ENCODE data around the gene ZNF630.
"Not testable (repeated sequence)": the region's sequence is repeated elsewhere in the genome, so short reads cannot be mapped to it uniquely, and the experiment has no call there.

The ZNF630 gene

GRCh38 chrX:48022738-48023137, 48.7 kb downstream of the ZNF630 start:
- Histone ChIP-seq H3K4me3 (no peak overlapping the region), H3K9me3 (ENCODE audit: low read depth, low read length) (0 out of 2 replicates have a peak, but pooled peaks cover 5% of the 10 kb centered on the region), H3K36me3 (ENCODE audit: insufficient read depth, low read length) (no peaks in the 10 kb centered on the region), H3K27ac (no peak overlapping the region), H3K9ac (ENCODE audit: insufficient read length) (no peak overlapping the region)
- DNase-seq (ENCODE audit: low read depth, low spot score), result no peak
- TF ChIP-seq FOXP2 (optimal IDR thresholded peaks at IDR 0.05; ENCODE audit: control extremely low read depth, extremely low read length, insufficient read depth) (no peak), EZH2 (IDR thresholded peaks at IDR 0.05) (no peak), POLR2AphosphoS5 (IDR thresholded peaks at IDR 0.05; ENCODE audit: borderline replicate concordance, low read depth, low read length) (no peak)

- H3K36me3 ChIP-seq (ENCODE audit: insufficient read depth, low read length), result no peaks in the 10 kb centered on the region
- no peak for TF ChIP-seq FOXP2 (optimal IDR thresholded peaks at IDR 0.05; ENCODE audit: control extremely low read depth, extremely low read length, insufficient read depth)
- no peak for TF ChIP-seq POLR2AphosphoS5 (IDR thresholded peaks at IDR 0.05; ENCODE audit: borderline replicate concordance, low read depth, low read length)
- TF ChIP-seq EZH2 (IDR thresholded peaks at IDR 0.05), result no peak
- DNase-seq (ENCODE audit: low read depth, low spot score), result no peak
- no peak overlapping the region for H3K4me3 ChIP-seq
- H3K9me3 ChIP-seq (ENCODE audit: low read depth, low read length), result 0 out of 2 replicates have a peak, but pooled peaks cover 5% of the 10 kb centered on the region
- no peak overlapping the region for H3K27ac ChIP-seq
- no peak overlapping the region for H3K9ac ChIP-seq (ENCODE audit: insufficient read length)
Observed at GRCh38 chrX:48022100-48022499, 49.3 kb downstream of the ZNF630 start.

- H3K9me3 ChIP-seq (ENCODE audit: low read depth, low read length), result 0 out of 2 replicates have a peak, but pooled peaks cover 5% of the 10 kb centered on the region
- no peak overlapping the region for H3K27ac ChIP-seq
- TF ChIP-seq EZH2 (IDR thresholded peaks at IDR 0.05) (no peak), POLR2AphosphoS5 (IDR thresholded peaks at IDR 0.05; ENCODE audit: borderline replicate concordance, low read depth, low read length) (no peak), FOXP2 (optimal IDR thresholded peaks at IDR 0.05; ENCODE audit: control extremely low read depth, extremely low read length, insufficient read depth) (no peak)
- no peak overlapping the region for H3K9ac ChIP-seq (ENCODE audit: insufficient read length)
- no peaks in the 10 kb centered on the region for H3K36me3 ChIP-seq (ENCODE audit: insufficient read depth, low read length)
- no peak for DNase-seq (ENCODE audit: low read depth, low spot score)
- H3K4me3 ChIP-seq, result no peak overlapping the region
Observed at GRCh38 chrX:48021026-48021900, 50.2 kb downstream of the ZNF630 start.

- not testable (repeated sequence) for H3K9ac ChIP-seq (ENCODE audit: insufficient read length); DNase-seq (ENCODE audit: low read depth, low spot score); H3K9me3 ChIP-seq (ENCODE audit: low read depth, low read length); H3K36me3 ChIP-seq (ENCODE audit: insufficient read depth, low read length); H3K4me3 ChIP-seq; H3K27ac ChIP-seq
Observed at GRCh38 chrX:48020472-48020871, 51.0 kb downstream of the ZNF630 start.

GRCh38 chrX:48019892-48020291, 51.5 kb downstream of the ZNF630 start:
- not testable (repeated sequence) for DNase-seq (ENCODE audit: low read depth, low spot score); H3K4me3 ChIP-seq; H3K9ac ChIP-seq (ENCODE audit: insufficient read length); H3K27ac ChIP-seq; H3K36me3 ChIP-seq (ENCODE audit: insufficient read depth, low read length); H3K9me3 ChIP-seq (ENCODE audit: low read depth, low read length)

GRCh38 chrX:48016583-48017310, 54.7 kb downstream of the ZNF630 start:
- H3K36me3 ChIP-seq (ENCODE audit: insufficient read depth, low read length); H3K9ac ChIP-seq (ENCODE audit: insufficient read length); H3K4me3 ChIP-seq; H3K27ac ChIP-seq; DNase-seq (ENCODE audit: low read depth, low spot score); H3K9me3 ChIP-seq (ENCODE audit: low read depth, low read length): not testable (repeated sequence)

- not testable (repeated sequence) for H3K27ac ChIP-seq; H3K9ac ChIP-seq (ENCODE audit: insufficient read length); H3K36me3 ChIP-seq (ENCODE audit: insufficient read depth, low read length); H3K4me3 ChIP-seq; H3K9me3 ChIP-seq (ENCODE audit: low read depth, low read length); DNase-seq (ENCODE audit: low read depth, low spot score)
Observed at GRCh38 chrX:48009445-48009960, 61.9 kb downstream of the ZNF630 start.
